K562 (cell line): ENCODE measurements around the gene CLSTN2.

Source experiments
- CHD4 ChIP-seq: fragments of 200-600 bp; sonication (generic); IDR thresholded peaks from 3 replicates; pipeline ENCODE4 v1.6.1; 2012; ENCODE audit warnings: low read depth, mild to moderate bottlenecking, mixed read lengths, low read length, inconsistent platforms; ENCODE audit not compliant: insufficient read depth, insufficient replicate concordance, poor library complexity, severe bottlenecking
- CTCF ChIP-seq, 3 experiments: IDR thresholded peaks in 2 of 3; conservative IDR thresholded peaks in 1 of 3; 2 replicates each; pipeline ENCODE4 v1.5.1; 2011 to 2012; ENCODE audit warnings: low read length in 3 of 3, mild to moderate bottlenecking in 3 of 3, control low read depth in 2 of 3, improper control_type of control experiment in 1 of 3, inconsistent platforms in 1 of 3, low read depth in 1 of 3, mixed read lengths in 1 of 3, moderate library complexity in 1 of 3; ENCODE audit not compliant: insufficient read depth in 2 of 3
- MCM3 ChIP-seq: fragments of 450-650 bp; IDR thresholded peaks from 2 replicates; pipeline ENCODE4 v1.6.1; 2016
- MYNN ChIP-seq, 2 experiments: sonication (generic); formaldehyde crosslinking in 1 of 2; IDR thresholded peaks; 2 replicates each; pipeline versions ENCODE4 v1.5.0 to v1.6.1; 2016 to 2020; ENCODE audit warnings: antibody characterized with exemption in 1 of 2, missing genetic modification reagents in 1 of 2
- OTX1 ChIP-seq: fragments of 450-650 bp; formaldehyde crosslinking; IDR thresholded peaks from 2 replicates; pipeline ENCODE4 v1.4.0; 2022; ENCODE audit warnings: mild to moderate bottlenecking
- SMC3 ChIP-seq: conservative IDR thresholded peaks from 2 replicates; pipeline ENCODE4 v1.6.1; 2011; ENCODE audit warnings: low read depth, low read length, improper control_type of control experiment; ENCODE audit not compliant: insufficient read depth
- ZNF584 ChIP-seq: fragments of 200-800 bp; sonication (Bioruptor generic); IDR thresholded peaks from 2 replicates; pipeline ENCODE4 v1.6.1; 2016; ENCODE audit warnings: low read depth, mild to moderate bottlenecking, missing genetic modification characterization, missing compliant biosample characterization
- ZNF609 ChIP-seq: sonication (generic); formaldehyde crosslinking; IDR thresholded peaks from 2 replicates; pipeline ENCODE4 v1.8.1; 2023; ENCODE audit warnings: missing genetic modification reagents, mild to moderate bottlenecking, borderline replicate concordance
- TF ChIP-seq, protein P1 (sequence below): sonication (generic); formaldehyde crosslinking; IDR thresholded peaks from 2 replicates; pipeline ENCODE4 v1.8.0; 2022; ENCODE audit warnings: mild to moderate bottlenecking, low read depth, missing genetic modification reagents
- TF ChIP-seq, protein P2 (sequence below): sonication (generic); formaldehyde crosslinking; IDR thresholded peaks from 2 replicates; pipeline ENCODE4 v1.5.0; 2020; ENCODE audit warnings: missing genetic modification reagents
- TF ChIP-seq, protein P3 (sequence below): fragments of 250-450 bp; sonication (Bioruptor Pico); IDR thresholded peaks from 2 replicates; pipeline ENCODE4 v1.8.0; 2021; ENCODE audit warnings: mild to moderate bottlenecking, moderate library complexity
- TF ChIP-seq, protein P4 (sequence below), 2 experiments: fragments of 450-650 bp in 1 of 2; IDR thresholded peaks; 2 replicates each; pipeline ENCODE4 v1.6.1; 2011 to 2017; ENCODE audit warnings: low read depth in 2 of 2, antibody characterized with exemption in 1 of 2, borderline replicate concordance in 1 of 2, low read length in 1 of 2, mild to moderate bottlenecking in 1 of 2, mixed read lengths in 1 of 2; ENCODE audit not compliant: control insufficient read depth in 1 of 2
- TF ChIP-seq, protein P5 (sequence below): sonication (generic); formaldehyde crosslinking; IDR thresholded peaks from 2 replicates; pipeline ENCODE4 v1.9.0; 2022; ENCODE audit warnings: mild to moderate bottlenecking, missing genetic modification reagents

DNA sequence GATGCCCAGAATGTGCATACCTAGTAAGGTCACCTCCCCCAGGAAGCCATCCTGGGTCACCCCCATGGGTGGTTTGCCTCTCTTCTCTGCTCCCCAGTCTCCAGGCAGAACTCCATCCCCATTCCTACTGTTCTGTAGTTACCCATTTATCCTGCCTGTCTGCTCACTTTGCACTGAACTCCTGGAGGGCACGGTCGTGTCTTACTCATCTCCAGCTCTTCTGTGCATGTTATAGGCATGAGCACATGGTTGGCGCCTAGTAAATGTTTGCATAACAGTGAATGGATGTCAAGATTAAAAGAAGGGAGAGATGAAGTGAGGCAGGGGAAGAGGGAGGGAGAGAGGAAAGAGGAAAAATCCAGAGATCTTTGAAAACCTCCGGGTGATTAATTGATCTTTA is 534.5 kb downstream of the CLSTN2 start:
- no peak for TF ChIP-seq OTX1 (CRISPR knock-in tag)
- no peak for TF ChIP-seq ZNF584 (CRISPR knock-in tag)
- TF ChIP-seq, protein P1, sequence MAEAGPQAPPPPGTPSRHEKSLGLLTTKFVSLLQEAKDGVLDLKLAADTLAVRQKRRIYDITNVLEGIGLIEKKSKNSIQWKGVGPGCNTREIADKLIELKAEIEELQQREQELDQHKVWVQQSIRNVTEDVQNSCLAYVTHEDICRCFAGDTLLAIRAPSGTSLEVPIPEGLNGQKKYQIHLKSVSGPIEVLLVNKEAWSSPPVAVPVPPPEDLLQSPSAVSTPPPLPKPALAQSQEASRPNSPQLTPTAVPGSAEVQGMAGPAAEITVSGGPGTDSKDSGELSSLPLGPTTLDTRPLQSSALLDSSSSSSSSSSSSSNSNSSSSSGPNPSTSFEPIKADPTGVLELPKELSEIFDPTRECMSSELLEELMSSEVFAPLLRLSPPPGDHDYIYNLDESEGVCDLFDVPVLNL (CRISPR knock-in tag), result no peak
- TF ChIP-seq ZNF609, result no peak
- TF ChIP-seq, protein P2, sequence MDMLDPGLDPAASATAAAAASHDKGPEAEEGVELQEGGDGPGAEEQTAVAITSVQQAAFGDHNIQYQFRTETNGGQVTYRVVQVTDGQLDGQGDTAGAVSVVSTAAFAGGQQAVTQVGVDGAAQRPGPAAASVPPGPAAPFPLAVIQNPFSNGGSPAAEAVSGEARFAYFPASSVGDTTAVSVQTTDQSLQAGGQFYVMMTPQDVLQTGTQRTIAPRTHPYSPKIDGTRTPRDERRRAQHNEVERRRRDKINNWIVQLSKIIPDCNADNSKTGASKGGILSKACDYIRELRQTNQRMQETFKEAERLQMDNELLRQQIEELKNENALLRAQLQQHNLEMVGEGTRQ (CRISPR knock-in tag), result no peak
- TF ChIP-seq, protein P3, sequence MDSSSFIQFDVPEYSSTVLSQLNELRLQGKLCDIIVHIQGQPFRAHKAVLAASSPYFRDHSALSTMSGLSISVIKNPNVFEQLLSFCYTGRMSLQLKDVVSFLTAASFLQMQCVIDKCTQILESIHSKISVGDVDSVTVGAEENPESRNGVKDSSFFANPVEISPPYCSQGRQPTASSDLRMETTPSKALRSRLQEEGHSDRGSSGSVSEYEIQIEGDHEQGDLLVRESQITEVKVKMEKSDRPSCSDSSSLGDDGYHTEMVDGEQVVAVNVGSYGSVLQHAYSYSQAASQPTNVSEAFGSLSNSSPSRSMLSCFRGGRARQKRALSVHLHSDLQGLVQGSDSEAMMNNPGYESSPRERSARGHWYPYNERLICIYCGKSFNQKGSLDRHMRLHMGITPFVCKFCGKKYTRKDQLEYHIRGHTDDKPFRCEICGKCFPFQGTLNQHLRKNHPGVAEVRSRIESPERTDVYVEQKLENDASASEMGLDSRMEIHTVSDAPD (CRISPR knock-in tag), result no peak
- TF ChIP-seq SMC3, result no peak
- TF ChIP-seq, protein P4, sequence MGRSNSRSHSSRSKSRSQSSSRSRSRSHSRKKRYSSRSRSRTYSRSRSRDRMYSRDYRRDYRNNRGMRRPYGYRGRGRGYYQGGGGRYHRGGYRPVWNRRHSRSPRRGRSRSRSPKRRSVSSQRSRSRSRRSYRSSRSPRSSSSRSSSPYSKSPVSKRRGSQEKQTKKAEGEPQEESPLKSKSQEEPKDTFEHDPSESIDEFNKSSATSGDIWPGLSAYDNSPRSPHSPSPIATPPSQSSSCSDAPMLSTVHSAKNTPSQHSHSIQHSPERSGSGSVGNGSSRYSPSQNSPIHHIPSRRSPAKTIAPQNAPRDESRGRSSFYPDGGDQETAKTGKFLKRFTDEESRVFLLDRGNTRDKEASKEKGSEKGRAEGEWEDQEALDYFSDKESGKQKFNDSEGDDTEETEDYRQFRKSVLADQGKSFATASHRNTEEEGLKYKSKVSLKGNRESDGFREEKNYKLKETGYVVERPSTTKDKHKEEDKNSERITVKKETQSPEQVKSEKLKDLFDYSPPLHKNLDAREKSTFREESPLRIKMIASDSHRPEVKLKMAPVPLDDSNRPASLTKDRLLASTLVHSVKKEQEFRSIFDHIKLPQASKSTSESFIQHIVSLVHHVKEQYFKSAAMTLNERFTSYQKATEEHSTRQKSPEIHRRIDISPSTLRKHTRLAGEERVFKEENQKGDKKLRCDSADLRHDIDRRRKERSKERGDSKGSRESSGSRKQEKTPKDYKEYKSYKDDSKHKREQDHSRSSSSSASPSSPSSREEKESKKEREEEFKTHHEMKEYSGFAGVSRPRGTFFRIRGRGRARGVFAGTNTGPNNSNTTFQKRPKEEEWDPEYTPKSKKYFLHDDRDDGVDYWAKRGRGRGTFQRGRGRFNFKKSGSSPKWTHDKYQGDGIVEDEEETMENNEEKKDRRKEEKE (IDR thresholded peaks at IDR 0.05; ENCODE audit: borderline replicate concordance in 1 of 2, control insufficient read depth in 1 of 2, low read depth in 2 of 2, low read length in 1 of 2), result no peak
- TF ChIP-seq, protein P5, sequence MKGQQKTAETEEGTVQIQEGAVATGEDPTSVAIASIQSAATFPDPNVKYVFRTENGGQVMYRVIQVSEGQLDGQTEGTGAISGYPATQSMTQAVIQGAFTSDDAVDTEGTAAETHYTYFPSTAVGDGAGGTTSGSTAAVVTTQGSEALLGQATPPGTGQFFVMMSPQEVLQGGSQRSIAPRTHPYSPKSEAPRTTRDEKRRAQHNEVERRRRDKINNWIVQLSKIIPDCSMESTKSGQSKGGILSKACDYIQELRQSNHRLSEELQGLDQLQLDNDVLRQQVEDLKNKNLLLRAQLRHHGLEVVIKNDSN (CRISPR knock-in tag), result no peak
- TF ChIP-seq MCM3, result no peak
- no peak for TF ChIP-seq MYNN (IDR thresholded peaks at IDR 0.05)
- TF ChIP-seq MYNN (CRISPR knock-in tag; IDR thresholded peaks at IDR 0.05), result no peak
- TF ChIP-seq CHD4, result no peak
- TF ChIP-seq CTCF (IDR thresholded peaks at IDR 0.05 in 2 of 3, conservative IDR thresholded peaks at IDR 0.05 in 1 of 3; ENCODE audit: insufficient read depth in 2 of 3, low read depth in 1 of 3, low read length in 3 of 3), result no peak
